ENCODE data around the gene UGT1A9.

- TF ChIP-seq CTCF (IDR thresholded peaks at IDR 0.05; ENCODE audit: low read depth, low read length) (no peak), POLR2A (IDR thresholded peaks at IDR 0.05; ENCODE audit: extremely low read depth, insufficient read length) (no peak), MAX (IDR thresholded peaks at IDR 0.05; ENCODE audit: low read depth, low read length) (no peak), MYC (IDR thresholded peaks at IDR 0.05; ENCODE audit: low read depth, low read length) (no peak)
Measured at GRCh38 chr2:233775414-233775813, 103.7 kb downstream of the UGT1A9 start.
